RCC 7860 (cell line): ENCODE measurements around the gene CELF1.

ENCODE experiments used
- DNase-seq: peaks from one replicate; pipeline ENCODE4 v3.0.0-alpha.2; 2015; ENCODE audit warnings: low spot score
- FAIRE-seq: peaks from 2 replicates; lab custom pipeline; 2012; peaks lifted over from hg19 to GRCh38; lab: Jason Lieb, UNC

CELF1 gene

GRCh38 chr11:47488674-47489394, 64.1 kb downstream of the CELF1 start:
- DNase-seq (no peak), FAIRE-seq (no peak)

GRCh38 chr11:47488111-47488510, 64.8 kb downstream of the CELF1 start:
- no peak for DNase-seq
- no peak for FAIRE-seq

- DNase-seq (no peak), FAIRE-seq (no peak)
Observed at GRCh38 chr11:47487421-47487820, 65.5 kb downstream of the CELF1 start.

- FAIRE-seq (no peak), DNase-seq (no peak)
Observed at GRCh38 chr11:47485107-47485506, 67.8 kb downstream of the CELF1 start.

GRCh38 chr11:47483457-47483856, 69.5 kb downstream of the CELF1 start:
- FAIRE-seq (no peak), DNase-seq (no peak)

- no peak for DNase-seq
- FAIRE-seq, result no peak
Observed at GRCh38 chr11:47480762-47481161, 72.2 kb downstream of the CELF1 start.

- DNase-seq, result no peak
- no peak for FAIRE-seq
Observed at GRCh38 chr11:47478651-47479329, 74.1 kb downstream of the CELF1 start.

- FAIRE-seq, result no peak
- DNase-seq, result no peak
Observed at GRCh38 chr11:47477753-47478152, 75.2 kb downstream of the CELF1 start.

- DNase-seq (no peak), FAIRE-seq (no peak)
Observed at GRCh38 chr11:47477323-47477722, 75.6 kb downstream of the CELF1 start.

- DNase-seq (no peak), FAIRE-seq (no peak)
Observed at GRCh38 chr11:47470671-47471070, 82.3 kb downstream of the CELF1 start.

GRCh38 chr11:47469361-47470179, 83.4 kb downstream of the CELF1 start:
- no peak for FAIRE-seq
- no peak for DNase-seq

- FAIRE-seq (no peak), DNase-seq (no peak)
Observed at GRCh38 chr11:47468598-47469214, 84.2 kb downstream of the CELF1 start.

- no peak for FAIRE-seq
- no peak for DNase-seq
Observed at GRCh38 chr11:47467357-47467756, 85.6 kb downstream of the CELF1 start.

GRCh38 chr11:47466701-47467250, 86.2 kb downstream of the CELF1 start:
- FAIRE-seq, result no peak

GRCh38 chr11:47466201-47466600, 86.7 kb downstream of the CELF1 start:
- FAIRE-seq (no peak), DNase-seq (no peak)

More at GRCh38 chr11:47466701-47467250, 86.2 kb downstream of the CELF1 start:
- DNase-seq, result no peak

GRCh38 chr11:47464483-47464882, 88.4 kb downstream of the CELF1 start:
- FAIRE-seq, result no peak
- DNase-seq, result no peak

- DNase-seq (no peak), FAIRE-seq (no peak)
Observed at GRCh38 chr11:47461876-47462275, 91.1 kb downstream of the CELF1 start.

GRCh38 chr11:47460571-47461235, 92.2 kb downstream of the CELF1 start:
- DNase-seq, result no peak
- FAIRE-seq, result no peak

GRCh38 chr11:47454258-47454671, 98.7 kb downstream of the CELF1 start:
- DNase-seq (peak; percentile 61), FAIRE-seq (peak; percentile 4)

- FAIRE-seq (no peak), DNase-seq (no peak)
Observed at GRCh38 chr11:47453365-47453764, 99.6 kb downstream of the CELF1 start.
